GM19239 (cell line): ENCODE data around the gene LGALS9.
A peak's percentile ranks its signal among the peaks of the same experiment; 100 is the strongest.
"Not testable (repeated sequence)": the region's sequence is repeated elsewhere in the genome, so short reads cannot be mapped to it uniquely, and the experiment has no call there.

Experiments
- DNase-seq: peaks from one replicate; pipeline ENCODE4 v3.0.0; 2011; ENCODE audit warnings: low spot score; ENCODE audit not compliant: insufficient read length
- FAIRE-seq: peaks from 2 replicates; lab custom pipeline; 2011; peaks lifted over from hg19 to GRCh38; lab: Jason Lieb, UNC

The LGALS9 gene

DNA sequence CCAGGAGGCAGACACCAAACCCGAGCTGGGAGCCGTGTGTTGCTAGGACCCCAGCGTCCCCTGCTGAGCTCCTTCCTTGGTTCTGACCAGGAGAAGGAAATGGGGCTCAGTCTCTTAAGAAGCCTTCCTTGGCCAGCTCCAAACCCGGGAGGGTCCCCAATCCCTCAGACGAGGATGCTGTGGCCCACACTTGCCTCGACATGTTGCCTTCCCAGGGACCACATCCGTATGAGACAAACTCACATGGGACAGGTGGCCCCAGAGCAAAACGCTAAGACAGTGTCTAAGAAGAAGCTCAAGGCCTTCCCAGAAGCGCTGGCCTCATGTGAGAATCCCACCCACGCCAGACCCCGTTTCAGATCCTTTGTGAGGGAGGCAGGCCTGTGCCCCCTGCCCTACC lies 19.8 kb downstream of the LGALS9 start:
- FAIRE-seq: no peak
- DNase-seq: no peak

- DNase-seq: no peak
- FAIRE-seq: no peak
Observed at GRCh38 chr17:27651411-27652345, 20.7 kb downstream of the LGALS9 start.

DNA sequence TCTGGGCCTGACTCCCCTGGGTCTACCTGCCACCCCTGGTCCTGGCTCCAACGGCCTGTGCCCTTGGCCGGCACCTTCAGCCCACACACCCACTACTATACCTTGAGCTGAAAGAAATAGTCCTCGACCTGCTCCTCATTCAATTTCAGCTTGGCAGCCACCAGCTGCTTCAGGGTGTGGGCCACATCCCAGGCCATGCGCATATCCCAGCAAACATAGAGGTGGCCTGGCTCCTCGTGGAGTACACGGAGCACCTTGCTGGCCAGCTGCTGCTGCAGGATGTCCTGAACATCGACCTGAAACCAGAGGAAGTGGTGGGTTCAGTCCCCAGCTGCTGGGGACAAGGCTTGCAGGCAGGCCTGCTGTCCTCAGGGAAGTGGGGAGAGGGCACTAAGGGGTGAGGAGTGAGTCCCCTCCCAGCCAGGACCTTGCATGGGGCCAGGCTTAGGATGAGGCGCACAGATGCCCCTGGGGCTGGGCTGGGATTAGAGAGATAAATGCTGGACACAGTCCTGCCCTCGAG lies 22.5 kb downstream of the LGALS9 start:
- not testable (repeated sequence) for FAIRE-seq, DNase-seq

DNA sequence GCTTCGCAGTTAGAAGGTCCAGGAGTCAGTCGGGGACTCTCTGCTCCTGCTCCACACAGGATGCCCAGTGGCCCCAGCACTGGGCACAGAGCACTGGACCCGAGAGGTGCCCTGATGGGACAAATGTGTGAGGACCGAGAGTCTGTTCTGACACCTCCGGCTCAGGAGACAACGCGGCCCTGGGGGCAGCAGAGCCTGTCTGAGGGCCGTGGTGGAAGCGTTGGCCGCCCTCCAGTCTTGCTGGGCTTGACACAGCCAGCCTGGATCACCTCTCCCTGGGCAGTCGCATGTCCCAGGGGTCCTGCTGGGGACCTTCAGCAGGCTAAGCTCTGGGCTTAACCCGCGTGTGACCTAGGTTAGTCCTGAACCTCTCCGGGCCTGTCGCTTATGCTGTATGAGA lies 23.1 kb downstream of the LGALS9 start:
- DNase-seq (no peak), FAIRE-seq (no peak)

DNA sequence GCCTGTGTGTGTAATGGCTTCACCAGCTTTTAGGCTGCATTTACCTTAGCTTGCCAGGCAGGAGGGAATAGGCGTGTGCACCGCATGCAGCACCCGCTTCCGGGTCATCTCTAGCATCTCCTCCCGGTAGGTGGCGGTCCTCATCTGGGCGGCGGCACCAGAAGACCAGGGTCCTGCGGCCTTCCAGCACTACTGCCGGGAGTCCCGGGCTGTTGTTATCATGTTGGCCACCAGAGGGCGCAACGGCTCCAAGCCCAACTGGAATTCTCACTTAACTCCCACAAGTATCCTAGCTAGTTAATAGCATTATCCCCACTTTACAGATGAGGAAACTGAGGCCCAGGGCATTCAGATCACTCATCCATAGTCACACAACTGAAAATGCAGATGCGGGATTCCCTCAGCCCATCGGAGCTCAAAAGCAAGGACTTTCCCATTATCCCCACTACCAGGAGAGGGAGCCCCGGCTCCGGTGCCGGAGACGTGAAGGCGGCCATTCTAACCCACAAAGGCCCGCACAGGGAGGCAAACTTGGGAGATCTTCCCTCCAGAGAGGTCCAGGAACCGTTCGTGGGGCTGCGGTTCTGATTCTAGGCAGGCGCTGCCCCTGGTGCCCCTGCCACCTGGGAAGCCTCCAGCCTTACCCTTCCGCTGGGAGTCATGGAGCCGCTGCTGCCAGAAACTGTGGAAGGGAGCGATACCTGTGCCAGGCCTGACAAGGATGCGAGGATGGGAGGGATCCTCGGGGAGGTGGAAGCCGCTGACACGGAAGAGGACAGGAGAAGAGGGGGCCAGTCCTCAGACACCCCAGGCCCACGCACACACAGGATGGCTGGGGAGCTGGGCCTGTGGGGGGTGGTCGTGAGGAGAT lies 23.9 kb downstream of the LGALS9 start:
- DNase-seq: peak; percentile 88
- FAIRE-seq: peak; percentile 78

GRCh38 chr17:27655525-27656111 lies 24.6 kb downstream of the LGALS9 start:
- not testable (repeated sequence) for DNase-seq, FAIRE-seq

DNA sequence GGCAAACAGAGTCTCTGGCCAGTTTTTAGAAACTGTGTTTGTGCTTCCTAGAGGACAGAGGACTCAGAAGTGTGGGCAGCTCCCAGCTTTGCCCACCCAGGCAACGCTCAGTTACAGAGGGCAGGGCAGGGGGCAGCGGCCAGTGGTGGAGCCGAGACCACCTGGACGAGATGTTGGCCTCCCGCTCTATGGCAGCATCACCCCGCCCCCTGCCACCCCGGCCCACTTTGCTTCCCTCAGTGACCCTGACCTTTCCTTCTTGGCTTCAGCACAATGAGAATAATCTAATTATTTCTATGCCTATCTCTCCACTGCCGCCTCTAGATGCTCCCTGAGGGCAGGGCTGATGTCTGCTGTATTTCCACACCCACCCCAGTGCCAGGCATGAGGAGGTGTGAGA lies 25.6 kb downstream of the LGALS9 start:
- not testable (repeated sequence) for DNase-seq, FAIRE-seq

DNA sequence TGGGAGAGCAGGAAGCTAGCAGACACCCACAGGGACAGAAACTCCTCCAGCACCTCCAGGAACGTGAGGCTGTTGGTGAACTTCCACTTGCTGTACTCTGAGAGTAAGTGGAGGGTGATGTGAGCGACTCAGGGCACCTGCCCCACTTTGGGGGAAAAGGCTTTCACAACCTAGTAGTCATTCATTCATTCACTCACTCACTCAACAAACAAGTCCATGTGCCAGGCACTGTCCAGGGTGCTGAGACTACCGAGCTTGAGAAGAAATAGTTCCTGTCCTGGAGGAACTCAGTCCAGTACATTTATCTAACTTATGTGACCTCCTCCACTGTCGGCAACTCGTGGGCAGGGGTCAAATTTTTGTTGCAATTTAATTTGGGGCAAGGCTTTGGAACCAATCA lies 26.6 kb downstream of the LGALS9 start:
- DNase-seq: no peak
- FAIRE-seq: no peak

DNA sequence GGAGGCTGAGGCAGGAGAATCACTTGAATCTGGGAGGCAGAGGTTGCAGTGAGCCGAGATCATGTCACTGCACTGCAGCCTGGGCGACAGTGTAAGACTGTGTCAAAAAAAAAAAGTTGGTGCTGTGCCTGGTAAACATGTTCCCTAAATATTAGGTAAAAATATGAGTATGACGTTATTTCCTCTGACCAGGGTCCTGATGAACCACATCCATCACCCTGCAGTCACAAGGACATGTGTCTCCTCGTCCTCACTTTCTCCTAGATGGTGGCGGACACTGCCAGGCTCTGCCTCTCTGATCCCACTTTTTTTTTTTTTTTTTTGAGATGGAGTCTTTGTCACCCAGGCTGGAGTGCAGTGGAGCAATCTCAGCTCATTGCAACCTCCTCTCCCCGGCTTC lies 28.7 kb downstream of the LGALS9 start:
- FAIRE-seq (no peak), DNase-seq (no peak)

- DNase-seq: no peak
- FAIRE-seq: no peak
Observed at GRCh38 chr17:27660436-27660835, 29.4 kb downstream of the LGALS9 start.

DNA sequence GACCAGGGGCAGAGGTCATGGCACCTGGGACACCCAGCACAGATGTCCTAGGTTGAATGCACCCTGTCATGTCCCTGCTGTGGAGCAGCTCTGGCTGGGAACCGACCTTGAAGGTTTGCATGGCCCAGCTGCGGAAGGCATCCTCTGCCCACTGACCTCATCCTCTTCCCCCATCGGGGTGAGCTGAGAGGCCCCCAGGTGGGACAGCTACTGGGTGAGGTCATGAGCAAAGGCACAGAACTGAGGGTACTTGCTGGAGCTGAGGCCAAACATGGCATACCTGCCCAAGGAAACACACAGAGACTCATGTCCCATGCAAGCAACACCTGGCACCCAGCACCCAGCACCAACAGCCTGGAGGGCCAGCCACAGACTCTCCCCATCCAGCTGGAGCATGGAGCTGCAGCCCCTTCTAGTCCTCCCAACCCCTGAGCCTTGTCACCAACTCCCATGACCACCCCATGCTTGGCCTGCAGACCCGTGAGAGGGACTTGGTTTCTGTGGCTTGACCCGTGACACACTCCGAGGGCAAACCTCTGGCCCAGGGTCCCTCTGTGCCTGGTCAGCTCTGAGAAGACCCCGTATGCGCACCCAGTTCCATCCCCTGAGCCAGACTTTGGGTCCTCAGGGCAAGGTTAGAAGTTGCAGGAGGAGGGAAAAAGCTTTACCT lies 33.1 kb downstream of the LGALS9 start:
- FAIRE-seq: no peak

DNA sequence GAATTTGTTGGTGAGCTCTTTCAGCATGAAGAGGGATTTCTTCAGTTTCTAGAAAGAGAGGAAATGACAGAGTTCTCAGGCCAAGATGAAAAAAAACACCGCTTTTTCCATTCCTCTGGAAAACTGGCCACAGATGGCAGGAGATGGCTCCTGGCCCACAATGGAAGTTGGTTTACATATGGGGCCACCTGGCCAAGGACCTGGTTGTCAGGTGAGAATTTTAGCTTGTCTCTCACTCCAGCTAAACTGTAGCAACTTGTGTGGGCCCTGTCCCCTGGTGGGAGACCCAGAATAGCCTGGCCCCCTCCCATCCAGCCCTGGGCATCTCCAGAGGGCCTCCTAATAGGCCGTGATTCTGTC lies 33.6 kb downstream of the LGALS9 start:
- no peak for FAIRE-seq

More for the DNA sequence above, 33.1 kb downstream of the LGALS9 start:
- no peak for DNase-seq

DNA sequence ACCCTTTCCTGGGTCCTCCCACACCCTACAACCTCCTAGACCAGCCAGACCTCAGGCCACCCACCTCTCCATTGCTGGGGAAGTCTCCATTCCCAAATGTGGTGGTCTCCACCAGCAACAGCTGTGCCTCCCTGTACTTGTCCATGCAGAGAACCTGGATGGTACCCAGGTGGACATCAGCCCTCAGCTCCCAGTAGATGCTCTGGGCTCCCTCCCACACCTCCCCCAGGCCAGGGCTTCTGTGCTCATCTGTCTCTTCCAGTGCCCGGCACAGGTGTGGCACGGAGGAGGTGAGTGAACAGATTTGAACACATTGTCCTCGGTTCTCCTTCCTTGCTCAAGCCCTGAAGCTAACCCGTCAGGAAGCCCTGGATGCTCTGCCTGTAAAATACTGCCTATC lies 34.6 kb downstream of the LGALS9 start:
- no peak for DNase-seq
- no peak for FAIRE-seq

More for the DNA sequence above, 33.6 kb downstream of the LGALS9 start:
- no peak for DNase-seq

DNA sequence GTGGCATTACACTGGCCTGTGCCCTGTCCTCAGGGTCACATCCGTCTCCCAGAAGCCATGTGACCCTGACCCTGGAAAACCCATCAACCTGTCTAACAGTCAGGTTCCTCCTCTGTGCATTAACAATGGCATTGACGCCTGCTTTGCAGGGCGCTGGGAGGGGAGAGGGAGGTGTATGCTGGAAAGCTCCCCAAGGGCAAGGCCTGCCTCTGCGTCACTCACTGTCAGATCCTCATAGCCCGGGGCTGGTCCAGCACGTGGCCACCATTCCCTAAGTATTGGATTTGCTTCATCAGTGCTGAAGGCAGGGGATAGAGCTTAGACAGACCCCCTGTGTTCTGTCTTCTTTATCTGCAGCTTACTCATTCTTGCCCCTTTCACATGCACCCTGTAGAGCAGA lies 35.3 kb downstream of the LGALS9 start:
- DNase-seq, FAIRE-seq: not testable (repeated sequence)

- no peak for FAIRE-seq
- DNase-seq: no peak
Observed at GRCh38 chr17:27666831-27667560, 36.0 kb downstream of the LGALS9 start.

DNA sequence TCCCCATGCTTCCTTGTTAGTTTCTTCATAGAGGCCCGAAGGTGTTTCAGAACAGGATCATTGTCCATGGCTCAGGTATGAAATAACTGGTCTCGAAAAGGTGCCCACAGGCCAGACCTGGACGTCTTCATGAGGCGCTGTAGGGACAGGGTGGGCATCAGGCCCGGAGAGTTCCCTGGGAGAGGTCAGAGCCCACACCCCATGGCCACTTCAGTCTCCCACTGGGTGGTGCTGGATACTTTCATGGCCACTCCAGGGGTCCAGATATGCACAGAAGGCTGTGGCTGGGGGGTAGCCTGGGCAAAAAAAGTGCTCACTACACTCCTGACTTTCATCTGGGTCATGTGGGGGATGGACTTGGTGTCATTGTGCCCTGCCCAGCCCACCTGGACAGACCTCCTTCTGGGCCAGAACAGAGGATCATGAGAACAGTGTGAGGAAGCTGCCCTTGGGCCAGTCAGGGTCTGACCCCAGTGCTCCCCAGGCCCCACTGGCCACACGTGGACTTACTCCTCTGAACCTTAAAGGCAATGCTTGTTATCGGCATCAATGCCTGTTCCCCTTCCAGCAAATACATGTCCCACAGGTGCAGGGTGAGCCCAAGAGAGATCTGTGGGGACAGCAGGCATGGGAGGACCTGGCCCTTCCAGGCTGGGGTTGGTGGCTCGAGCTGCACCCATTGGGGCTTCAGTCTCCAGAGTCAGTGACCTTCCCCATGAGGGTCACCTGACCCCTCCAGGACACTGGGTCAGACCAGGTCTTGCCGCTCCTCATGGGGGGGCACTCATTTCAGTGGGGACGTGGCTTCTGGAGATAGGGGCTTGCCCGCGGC lies 36.9 kb downstream of the LGALS9 start:
- FAIRE-seq (no peak), DNase-seq (no peak)

DNA sequence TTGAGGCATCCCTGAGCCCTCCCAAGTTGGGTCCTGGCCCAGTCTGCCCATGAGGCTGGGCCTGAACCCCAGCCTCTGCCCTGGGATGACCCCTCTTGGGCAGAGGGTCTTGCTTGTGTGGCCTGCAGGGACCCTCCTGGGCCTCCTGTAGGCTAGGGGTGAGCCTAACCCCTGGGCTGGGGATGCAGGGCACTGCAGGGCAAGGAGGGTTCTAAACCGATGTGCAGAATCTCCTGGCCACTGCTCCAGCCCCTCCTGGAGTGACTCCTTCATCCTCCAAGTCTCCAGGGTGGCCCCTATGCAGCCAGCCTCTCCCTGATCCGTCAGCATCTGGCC lies 37.5 kb downstream of the LGALS9 start:
- DNase-seq (no peak), FAIRE-seq (no peak)

DNA sequence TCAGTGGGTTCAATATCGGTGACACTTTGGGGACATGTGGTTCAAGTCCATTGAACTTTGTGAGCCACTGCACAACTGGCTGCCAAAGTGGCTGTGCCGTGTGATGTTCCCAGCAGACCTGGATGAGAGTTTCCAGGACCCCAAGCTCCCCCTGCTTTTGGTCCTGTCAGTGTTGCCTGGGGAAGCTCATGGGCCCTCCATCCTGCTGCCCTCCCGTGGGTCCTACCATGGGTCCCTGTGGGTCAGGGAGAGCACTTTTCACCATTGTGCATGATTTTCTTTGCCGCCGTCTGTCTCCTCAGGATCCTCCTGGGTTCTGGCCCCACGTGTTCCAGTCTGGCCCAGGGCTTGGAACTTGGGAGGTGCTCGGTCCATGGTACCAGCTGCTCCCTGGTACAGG lies 38.1 kb downstream of the LGALS9 start:
- no peak for FAIRE-seq

DNA sequence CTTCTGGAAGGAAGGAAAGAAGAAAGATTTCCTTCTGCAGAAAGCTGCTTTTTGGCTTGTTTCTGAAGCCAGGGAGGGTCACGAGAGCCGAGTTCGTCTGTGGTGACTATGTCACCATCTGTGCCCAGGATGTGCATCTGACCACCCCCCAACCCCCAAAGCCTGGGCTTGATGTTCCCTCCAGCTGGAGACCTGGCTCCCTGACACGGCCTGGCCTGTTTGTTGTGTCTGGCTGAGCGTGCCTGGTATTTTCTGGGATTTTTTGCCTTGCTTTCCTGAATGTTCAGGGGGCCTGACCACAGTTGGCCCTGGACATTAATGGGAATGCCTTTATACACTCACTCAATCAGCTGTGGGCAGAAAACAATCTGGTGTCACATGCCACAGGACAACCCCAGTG lies 38.9 kb downstream of the LGALS9 start:
- FAIRE-seq (no peak), DNase-seq (no peak)

More for the DNA sequence above, 38.1 kb downstream of the LGALS9 start:
- DNase-seq: no peak
